IPS-18c (cell line): ENCODE measurements around the gene CACNA1D.
"Not testable (repeated sequence)": the region's sequence is repeated elsewhere in the genome, so short reads cannot be mapped to it uniquely, and the experiment has no call there.

Experiments
- H3K4me3 ChIP-seq: 2 replicates; pipeline ENCODE4 v1.7.0; 2013; ENCODE audit warnings: low read depth, mild to moderate bottlenecking, low read length, moderate library complexity; ENCODE audit not compliant: insufficient read depth
- H3K9me3 ChIP-seq: one replicate; pipeline ENCODE4 v1.6.1; 2013; ENCODE audit warnings: mild to moderate bottlenecking, low read length, moderate library complexity; ENCODE audit not compliant: control insufficient read depth, insufficient read depth

CACNA1D gene

GRCh38 chr3:53649816-53650215, 155.4 kb downstream of the CACNA1D start:
- no peaks in the 10 kb centered on the region for H3K9me3 ChIP-seq
- H3K4me3 ChIP-seq, result no peak overlapping the region

DNA sequence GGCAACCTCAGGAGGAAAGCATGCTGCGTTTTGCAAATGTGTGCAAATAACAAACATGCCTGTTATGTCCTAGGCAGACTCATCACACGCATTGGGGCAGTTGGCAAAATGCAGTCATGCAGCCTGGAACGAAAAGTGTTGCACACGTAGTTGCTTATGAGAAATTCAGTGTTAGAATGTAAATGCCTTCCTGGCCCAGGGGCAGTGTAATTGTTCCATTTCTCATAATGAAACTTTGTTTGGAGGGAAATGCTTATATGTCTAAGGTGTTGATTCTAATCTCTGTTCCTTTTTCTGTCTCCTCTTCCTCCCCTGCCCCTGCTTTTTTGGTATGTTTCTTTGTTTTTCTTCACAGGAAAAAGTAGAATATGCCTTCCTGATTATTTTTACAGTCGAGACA, 156.0 kb downstream of the CACNA1D start:
- H3K9me3 ChIP-seq, result no peaks in the 10 kb centered on the region

GRCh38 chr3:53650928-53651661, 156.7 kb downstream of the CACNA1D start:
- H3K4me3 ChIP-seq, result no peak overlapping the region
- H3K9me3 ChIP-seq, result no peaks in the 10 kb centered on the region

More for the DNA sequence above, 156.0 kb downstream of the CACNA1D start:
- no peak overlapping the region for H3K4me3 ChIP-seq

DNA sequence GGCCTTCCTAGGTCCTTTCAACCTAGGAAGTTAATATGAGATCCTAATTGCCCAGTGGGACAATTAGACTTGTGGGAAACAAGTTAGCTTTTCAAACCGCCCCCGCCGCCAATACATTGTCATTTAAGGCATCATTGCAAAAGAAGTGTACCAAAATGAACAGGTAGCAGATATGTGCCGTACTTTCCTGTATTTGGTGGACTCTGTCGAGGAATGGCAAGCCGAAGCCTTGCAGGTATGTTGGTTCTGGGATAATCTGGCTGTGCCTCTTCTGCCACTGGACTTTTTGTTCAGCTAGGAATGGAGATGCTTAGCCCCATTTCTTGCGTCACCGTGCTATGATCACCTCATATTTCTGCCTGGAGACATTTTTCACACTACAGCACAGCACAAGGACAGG, 157.5 kb downstream of the CACNA1D start:
- H3K9me3 ChIP-seq, result no peaks in the 10 kb centered on the region

GRCh38 chr3:53657651-53658050, 163.2 kb downstream of the CACNA1D start:
- no peak overlapping the region for H3K4me3 ChIP-seq
- no peaks in the 10 kb centered on the region for H3K9me3 ChIP-seq

More for the DNA sequence above, 157.5 kb downstream of the CACNA1D start:
- no peak overlapping the region for H3K4me3 ChIP-seq

DNA sequence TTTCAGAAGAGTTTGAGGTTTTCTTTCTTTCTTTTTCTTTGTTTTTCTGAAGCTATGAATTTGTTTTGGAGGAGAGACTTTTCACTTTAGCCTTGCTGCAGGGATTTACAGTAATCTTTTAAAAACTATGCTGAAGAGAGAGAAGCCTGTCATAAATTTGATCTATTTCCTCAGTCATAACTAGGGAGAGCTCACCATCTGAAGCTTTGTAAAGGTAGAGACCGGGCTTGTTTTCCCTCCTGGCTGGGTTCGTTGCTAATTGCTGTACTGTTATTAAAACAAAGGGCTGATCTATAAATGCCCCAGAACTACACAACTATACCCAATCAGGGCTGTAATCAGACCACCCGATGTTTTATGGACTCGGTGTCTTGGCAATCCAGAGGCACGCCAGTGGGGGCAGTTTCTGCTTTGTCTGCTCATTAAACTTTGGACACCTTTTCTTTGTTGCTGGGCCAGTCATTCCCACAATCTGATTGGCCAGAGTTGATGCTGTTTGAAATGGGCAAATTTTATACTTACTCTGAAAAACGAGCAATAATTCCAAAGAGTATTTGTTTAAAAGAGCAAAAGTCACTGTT, 164.3 kb downstream of the CACNA1D start:
- Histone ChIP-seq H3K9me3 (no peaks in the 10 kb centered on the region), H3K4me3 (no peak overlapping the region)

- no peak overlapping the region for H3K4me3 ChIP-seq
- no peaks in the 10 kb centered on the region for H3K9me3 ChIP-seq
These were observed 165.6 kb downstream of the CACNA1D start for GRCh38 chr3:53659996-53660395.

- Histone ChIP-seq H3K9me3 (no peaks in the 10 kb centered on the region), H3K4me3 (no peak overlapping the region)
These were observed 167.1 kb downstream of the CACNA1D start for GRCh38 chr3:53661480-53661879.

DNA sequence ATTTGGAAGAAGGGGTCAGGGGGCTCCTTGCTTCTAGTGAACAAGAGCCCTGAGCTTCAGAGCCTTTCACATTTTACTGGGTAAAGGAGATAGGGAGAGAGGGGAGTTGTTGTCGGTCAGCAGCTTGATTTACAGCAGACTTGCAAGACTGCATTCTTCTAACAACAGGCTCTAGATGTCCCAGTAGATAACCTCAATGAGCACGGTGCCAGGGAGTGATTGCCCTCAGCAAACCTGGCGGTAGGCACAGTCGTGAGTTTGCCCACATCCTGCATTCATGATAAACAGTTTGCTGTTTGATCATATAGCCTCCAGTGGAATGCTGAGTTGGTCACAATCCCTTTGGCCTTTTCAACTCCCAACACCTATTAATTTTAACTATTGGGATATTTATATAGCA, 170.4 kb downstream of the CACNA1D start:
- not testable (repeated sequence) for H3K9me3 ChIP-seq, H3K4me3 ChIP-seq

DNA sequence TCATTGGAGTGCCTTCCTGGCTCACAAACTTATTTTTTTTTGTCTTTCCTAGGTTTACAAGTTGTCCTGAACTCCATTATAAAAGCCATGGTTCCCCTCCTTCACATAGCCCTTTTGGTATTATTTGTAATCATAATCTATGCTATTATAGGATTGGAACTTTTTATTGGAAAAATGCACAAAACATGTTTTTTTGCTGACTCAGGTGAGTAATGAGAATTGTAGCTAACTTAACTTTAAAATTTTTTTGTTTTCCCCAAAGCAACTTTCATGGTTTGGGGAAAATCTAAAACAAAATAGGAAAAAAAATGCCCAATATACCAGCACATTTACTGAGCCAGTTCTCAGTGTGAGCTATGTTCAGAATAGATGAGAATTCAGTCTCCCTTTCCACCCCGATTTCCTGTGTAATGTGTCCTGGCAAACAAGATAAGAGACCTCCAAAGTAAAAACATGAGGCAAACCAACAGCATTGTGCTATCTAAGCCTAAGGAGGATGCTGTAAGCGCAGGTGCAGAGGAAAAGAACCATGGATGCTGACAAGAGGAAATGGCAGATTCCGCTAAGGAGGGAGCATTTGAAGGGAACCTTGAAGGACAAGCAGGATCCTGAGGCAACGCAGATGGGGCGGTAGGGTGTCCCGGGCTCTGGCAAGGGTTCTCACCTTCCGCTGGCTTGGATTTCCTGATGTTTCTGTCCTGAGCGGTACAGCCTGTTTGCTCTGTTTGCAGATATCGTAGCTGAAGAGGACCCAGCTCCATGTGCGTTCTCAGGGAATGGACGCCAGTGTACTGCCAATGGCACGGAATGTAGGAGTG, 171.4 kb downstream of the CACNA1D start:
- Histone ChIP-seq H3K4me3 (no peak overlapping the region), H3K9me3 (no peaks in the 10 kb centered on the region)

- Histone ChIP-seq H3K9me3 (no peaks in the 10 kb centered on the region), H3K4me3 (no peak overlapping the region)
These were observed 174.5 kb downstream of the CACNA1D start for GRCh38 chr3:53668872-53669271.

GRCh38 chr3:53670721-53671120, 176.3 kb downstream of the CACNA1D start:
- H3K9me3 ChIP-seq, result no peaks in the 10 kb centered on the region
- no peak overlapping the region for H3K4me3 ChIP-seq

GRCh38 chr3:53671192-53671960, 177.0 kb downstream of the CACNA1D start:
- H3K9me3 ChIP-seq, result no peaks in the 10 kb centered on the region
- no peak overlapping the region for H3K4me3 ChIP-seq

- Histone ChIP-seq H3K4me3 (no peak overlapping the region), H3K9me3 (no peaks in the 10 kb centered on the region)
These were observed 177.5 kb downstream of the CACNA1D start for GRCh38 chr3:53671961-53672299.

GRCh38 chr3:53672981-53673380, 178.6 kb downstream of the CACNA1D start:
- Histone ChIP-seq H3K4me3 (no peak overlapping the region), H3K9me3 (no peaks in the 10 kb centered on the region)

GRCh38 chr3:53673722-53674350, 179.4 kb downstream of the CACNA1D start:
- no peaks in the 10 kb centered on the region for H3K9me3 ChIP-seq
- no peak overlapping the region for H3K4me3 ChIP-seq

DNA sequence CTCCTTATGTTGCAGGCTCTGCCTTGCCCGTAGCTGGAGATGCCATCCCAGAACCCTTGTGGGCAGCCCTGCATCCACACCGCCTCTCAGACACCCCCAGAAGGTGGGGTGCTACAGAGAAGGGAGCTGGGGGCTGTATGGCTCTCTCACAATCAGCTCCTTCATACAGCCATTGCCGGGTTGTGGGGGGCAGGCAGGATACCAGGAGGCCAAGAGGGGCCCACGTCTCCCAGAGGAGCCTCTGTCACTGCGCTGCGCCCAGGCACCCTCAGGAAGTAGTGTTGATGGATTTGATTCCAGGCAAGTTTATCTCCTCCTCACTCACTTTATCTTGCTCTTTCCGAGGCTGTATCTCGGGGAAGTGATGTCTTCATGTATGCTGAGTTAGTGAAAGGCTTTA, 180.2 kb downstream of the CACNA1D start:
- Histone ChIP-seq H3K4me3 (no peak overlapping the region), H3K9me3 (no peaks in the 10 kb centered on the region)
